22Rv1 (cell line): ENCODE data around the gene DLG3.

Source experiments
- ZFX ChIP-seq: fragments of 450-650 bp; IDR thresholded peaks from 2 replicates; pipeline ENCODE4 v1.6.1; 2017; ENCODE audit warnings: antibody characterized with exemption, borderline replicate concordance
- TF ChIP-seq, protein P1 (sequence below): fragments of 450-650 bp; IDR thresholded peaks from 2 replicates; pipeline ENCODE4 v1.5.1; 2017; ENCODE audit warnings: mild to moderate bottlenecking

DNA sequence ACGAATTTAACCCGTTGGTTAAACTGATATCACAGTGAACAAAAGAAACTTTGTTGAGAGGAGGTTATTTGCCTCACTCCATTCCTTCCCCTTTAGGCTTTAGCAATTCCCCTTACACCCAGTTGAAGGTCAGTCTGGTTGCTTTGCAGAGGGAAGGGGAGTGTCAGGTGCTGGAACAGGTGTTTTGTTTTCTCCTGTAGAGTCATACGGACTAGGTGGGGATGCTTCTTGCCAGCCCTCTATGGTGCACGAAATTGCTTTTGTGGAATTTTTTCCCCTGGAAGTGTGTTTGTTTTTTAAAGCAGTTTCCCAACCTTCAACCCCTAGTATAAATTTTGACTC is 33.1 kb downstream of the DLG3 start:
- TF ChIP-seq, protein P1, sequence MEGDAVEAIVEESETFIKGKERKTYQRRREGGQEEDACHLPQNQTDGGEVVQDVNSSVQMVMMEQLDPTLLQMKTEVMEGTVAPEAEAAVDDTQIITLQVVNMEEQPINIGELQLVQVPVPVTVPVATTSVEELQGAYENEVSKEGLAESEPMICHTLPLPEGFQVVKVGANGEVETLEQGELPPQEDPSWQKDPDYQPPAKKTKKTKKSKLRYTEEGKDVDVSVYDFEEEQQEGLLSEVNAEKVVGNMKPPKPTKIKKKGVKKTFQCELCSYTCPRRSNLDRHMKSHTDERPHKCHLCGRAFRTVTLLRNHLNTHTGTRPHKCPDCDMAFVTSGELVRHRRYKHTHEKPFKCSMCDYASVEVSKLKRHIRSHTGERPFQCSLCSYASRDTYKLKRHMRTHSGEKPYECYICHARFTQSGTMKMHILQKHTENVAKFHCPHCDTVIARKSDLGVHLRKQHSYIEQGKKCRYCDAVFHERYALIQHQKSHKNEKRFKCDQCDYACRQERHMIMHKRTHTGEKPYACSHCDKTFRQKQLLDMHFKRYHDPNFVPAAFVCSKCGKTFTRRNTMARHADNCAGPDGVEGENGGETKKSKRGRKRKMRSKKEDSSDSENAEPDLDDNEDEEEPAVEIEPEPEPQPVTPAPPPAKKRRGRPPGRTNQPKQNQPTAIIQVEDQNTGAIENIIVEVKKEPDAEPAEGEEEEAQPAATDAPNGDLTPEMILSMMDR = no peak
- TF ChIP-seq ZFX = no peak
